Measurements from ENCODE around the gene PLA2G3.

DNA sequence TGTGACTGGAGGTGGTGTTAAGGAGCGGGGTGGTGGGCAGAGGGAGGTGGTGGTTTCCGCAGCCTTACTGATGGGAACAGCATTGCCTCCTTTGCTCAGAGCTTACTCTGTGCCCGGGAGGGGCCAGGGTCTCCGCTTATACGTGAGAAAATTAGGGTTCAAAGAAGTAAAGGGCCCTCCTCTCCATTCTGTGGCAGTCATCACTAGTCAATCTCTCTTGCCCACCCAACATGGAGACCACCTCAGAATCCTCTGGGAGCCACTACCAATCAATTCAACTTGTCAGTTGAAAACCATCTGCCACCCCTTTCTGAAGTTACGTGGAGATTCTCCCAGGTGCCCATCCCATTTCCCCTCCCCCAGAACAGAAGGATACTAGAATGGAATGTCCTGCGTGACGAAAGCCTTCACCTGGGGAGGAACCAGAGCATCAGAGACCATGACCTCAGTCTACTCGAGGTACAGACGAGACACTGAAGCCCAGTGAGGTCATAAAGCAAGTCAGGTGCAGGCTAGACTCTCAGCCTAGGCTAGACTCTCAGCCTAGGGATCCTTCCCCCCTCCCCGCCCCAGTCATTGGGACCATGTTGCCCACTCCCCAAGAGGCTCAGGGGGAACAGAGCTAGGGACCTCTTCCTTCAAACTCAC lies 34.9 kb downstream of the PLA2G3 start:
- no peak for TF ChIP-seq EZH2 (IDR thresholded peaks at IDR 0.05; ENCODE audit: borderline replicate concordance, low read depth, low read length, severe bottlenecking)
- TF ChIP-seq, protein P1, sequence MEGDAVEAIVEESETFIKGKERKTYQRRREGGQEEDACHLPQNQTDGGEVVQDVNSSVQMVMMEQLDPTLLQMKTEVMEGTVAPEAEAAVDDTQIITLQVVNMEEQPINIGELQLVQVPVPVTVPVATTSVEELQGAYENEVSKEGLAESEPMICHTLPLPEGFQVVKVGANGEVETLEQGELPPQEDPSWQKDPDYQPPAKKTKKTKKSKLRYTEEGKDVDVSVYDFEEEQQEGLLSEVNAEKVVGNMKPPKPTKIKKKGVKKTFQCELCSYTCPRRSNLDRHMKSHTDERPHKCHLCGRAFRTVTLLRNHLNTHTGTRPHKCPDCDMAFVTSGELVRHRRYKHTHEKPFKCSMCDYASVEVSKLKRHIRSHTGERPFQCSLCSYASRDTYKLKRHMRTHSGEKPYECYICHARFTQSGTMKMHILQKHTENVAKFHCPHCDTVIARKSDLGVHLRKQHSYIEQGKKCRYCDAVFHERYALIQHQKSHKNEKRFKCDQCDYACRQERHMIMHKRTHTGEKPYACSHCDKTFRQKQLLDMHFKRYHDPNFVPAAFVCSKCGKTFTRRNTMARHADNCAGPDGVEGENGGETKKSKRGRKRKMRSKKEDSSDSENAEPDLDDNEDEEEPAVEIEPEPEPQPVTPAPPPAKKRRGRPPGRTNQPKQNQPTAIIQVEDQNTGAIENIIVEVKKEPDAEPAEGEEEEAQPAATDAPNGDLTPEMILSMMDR (IDR thresholded peaks at IDR 0.05; ENCODE audit: borderline replicate concordance, extremely low read depth, low read length, poor library complexity, severe bottlenecking): no peak

Measured in DND-41 (cell line).